Brain pericyte (primary cell): ENCODE results near the gene MIF4GD.

ENCODE experiments used
- DNase-seq: peaks from one replicate; pipeline ENCODE4 v3.0.0-alpha.2; 2012; ENCODE audit warnings: low read depth, low spot score

Gene MIF4GD

DNA sequence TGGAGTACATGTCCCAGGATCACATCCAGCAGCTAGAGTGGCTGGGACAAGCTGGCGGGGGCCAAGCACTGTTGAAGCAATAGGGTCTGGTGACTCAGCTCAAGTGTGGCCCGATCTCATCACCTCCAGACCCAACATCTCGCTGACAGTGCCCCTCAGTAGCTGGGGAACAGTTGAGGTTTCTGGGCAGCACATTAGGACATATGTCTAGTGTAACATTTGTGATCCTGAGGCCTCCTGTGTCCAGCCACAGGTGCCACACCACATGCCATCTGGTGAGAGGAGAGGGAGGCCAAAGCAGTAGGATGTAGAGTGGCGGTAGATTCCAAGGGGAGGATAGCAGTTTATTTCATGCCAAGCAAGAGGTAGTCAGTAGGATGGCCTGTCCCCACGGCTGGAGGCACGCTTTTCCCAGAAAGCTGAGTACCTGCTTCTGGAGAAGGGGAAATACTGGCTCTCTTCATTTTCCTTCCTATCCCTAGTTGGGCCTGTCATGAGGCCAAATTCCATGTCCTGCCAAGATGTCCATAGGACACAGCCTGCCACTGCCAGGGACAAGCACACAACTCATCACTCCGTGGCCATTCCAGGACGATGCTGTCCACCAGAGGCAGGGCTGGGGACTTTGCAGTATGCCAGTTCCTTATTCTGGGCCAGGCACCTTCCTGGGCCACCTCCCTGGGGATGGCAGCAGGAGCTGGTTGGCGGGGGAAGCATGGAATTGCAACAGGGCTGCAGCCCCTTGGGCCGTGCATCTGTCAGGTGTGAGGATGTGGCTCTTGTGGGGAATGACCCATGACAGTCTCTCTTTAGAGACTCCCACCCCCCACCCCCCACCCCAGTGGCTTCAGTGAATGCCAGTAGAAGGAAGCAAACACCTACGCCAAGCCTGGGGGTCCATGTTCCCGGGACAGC is 33.7 kb downstream of the MIF4GD start:
- DNase-seq = no peak

DNA sequence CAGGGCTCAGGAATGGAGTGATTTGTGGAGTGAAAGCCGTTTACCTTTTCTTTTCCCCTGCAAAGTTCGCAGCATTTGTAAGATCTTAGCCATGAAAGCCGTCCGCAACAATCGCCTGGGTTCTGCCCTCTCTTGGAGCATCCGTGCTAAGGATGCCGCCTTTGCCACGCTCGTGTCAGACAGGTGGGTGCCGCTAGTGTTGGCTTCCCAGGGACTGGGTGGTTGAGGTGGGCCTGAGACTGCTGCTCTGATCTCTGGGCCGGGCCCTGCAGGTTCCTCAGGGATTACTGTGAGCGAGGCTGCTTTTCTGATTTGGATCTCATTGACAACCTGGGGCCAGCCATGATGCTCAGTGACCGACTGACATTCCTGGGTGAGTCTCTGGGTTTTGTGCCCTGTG is 38.2 kb downstream of the MIF4GD start:
- no peak for DNase-seq

- DNase-seq = no peak
Observed at GRCh38 chr17:75231741-75232464, 39.1 kb downstream of the MIF4GD start.

- no peak for DNase-seq
Observed at GRCh38 chr17:75231071-75231470, 40.0 kb downstream of the MIF4GD start.

- no peak for DNase-seq
Observed at GRCh38 chr17:75228847-75229246, 42.2 kb downstream of the MIF4GD start.

GRCh38 chr17:75228305-75228704 is 42.7 kb downstream of the MIF4GD start:
- no peak for DNase-seq

- no peak for DNase-seq
Observed at GRCh38 chr17:75227729-75228128, 43.3 kb downstream of the MIF4GD start.

GRCh38 chr17:75225016-75225415 is 46.0 kb downstream of the MIF4GD start:
- DNase-seq = no peak

GRCh38 chr17:75219815-75220214 is 51.2 kb downstream of the MIF4GD start:
- DNase-seq = no peak

DNA sequence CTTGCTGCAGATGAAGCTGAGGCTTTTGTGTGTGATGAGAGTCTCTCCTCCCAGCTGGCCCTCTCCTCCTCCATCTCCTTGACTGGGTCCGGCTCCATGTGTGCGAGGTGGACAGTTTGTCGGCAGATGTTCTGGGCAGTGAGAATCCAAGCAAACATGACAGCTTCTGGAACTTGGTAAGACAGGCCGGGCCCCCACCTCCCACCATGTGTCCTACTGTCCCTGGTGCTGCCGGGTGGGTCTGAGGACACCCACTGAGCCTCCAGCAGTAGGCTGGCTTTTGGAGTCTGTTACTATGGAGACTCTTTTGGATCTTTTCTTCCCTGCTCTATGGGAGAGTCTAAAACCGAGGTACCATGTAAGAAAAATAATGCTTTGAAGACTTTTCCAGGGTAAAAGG is 52.9 kb downstream of the MIF4GD start:
- DNase-seq = no peak
